Gastroesophageal sphincter (tissue), 4 donors: ENCODE data around the gene RHD. TPM values are rescaled to one million over a fixed set of nuclear protein-coding genes. Genes with fewer than 3 reads are reported as not detected.

Experiments
- ATAC-seq: fragments of 150-250 bp; one replicate; pipeline ENCODE4 v1.9.1; 2016; ENCODE audit warnings: mild to moderate bottlenecking, moderate library complexity
- H3K27ac ChIP-seq, 4 donors: fragments of 200-600 bp; sonication (generic) in 3 of 4; 1 replicate in 3 of 4; 2 replicates in 1 of 4; pipeline ENCODE4 v1.5.1; 2016 to 2019
- H3K27me3 ChIP-seq: fragments of 200-600 bp; sonication (generic); one replicate; pipeline ENCODE4 v1.5.1; 2019
- H3K36me3 ChIP-seq, 2 donors: fragments of 200-600 bp; sonication (generic); one replicate each; pipeline ENCODE4 v1.5.1; 2019; ENCODE audit warnings: control low read depth in 1 of 2
- H3K4me1 ChIP-seq, 3 donors: fragments of 200-600 bp; sonication (generic); 1 replicate in 2 of 3; 2 replicates in 1 of 3; pipeline ENCODE4 v1.5.1; 2016 to 2019; ENCODE audit warnings: control low read depth in 2 of 3
- H3K4me3 ChIP-seq, 2 donors: fragments of 200-600 bp; sonication (generic); one replicate each; pipeline ENCODE4 v1.5.1; 2019; ENCODE audit warnings: mild to moderate bottlenecking in 1 of 2, moderate library complexity in 1 of 2
- H3K9me3 ChIP-seq, 3 donors: fragments of 200-600 bp; sonication (generic); one replicate each; pipeline ENCODE4 v1.5.1; 2017 to 2019; ENCODE audit warnings: control low read depth in 2 of 3
- EP300 ChIP-seq: sonication (generic); formaldehyde crosslinking; IDR thresholded peaks from one replicate; pipeline ENCODE4 v1.6.1; 2017; ENCODE audit warnings: antibody characterized with exemption, mild to moderate bottlenecking
- POLR2A ChIP-seq, 2 donors: fragments of 450-650 bp; IDR thresholded peaks; one replicate each; pipeline ENCODE4 v1.6.1; 2017; ENCODE audit warnings: antibody characterized with exemption in 2 of 2, mild to moderate bottlenecking in 2 of 2, moderate library complexity in 1 of 2
- POLR2AphosphoS5 ChIP-seq: sonication (generic); formaldehyde crosslinking; IDR thresholded peaks from one replicate; pipeline ENCODE4 v1.6.1; 2017; ENCODE audit warnings: antibody characterized with exemption
- WGBS, 2 donors: methylation state at CpG; one replicate each; pipeline ENCODE4 v1.1.5; 2018; ENCODE audit warnings: low coverage in 1 of 2; 5-methylcytosine and 5-hydroxymethylcytosine counted together
- total RNA-seq, 4 donors: library from RNA; depleted of rRNA; stranded (reverse); fragments of >200 nt; gene quantifications; one replicate each; pipeline ENCODE4 v1.1.0, GENCODE V29; 2016
- TF ChIP-seq, protein P1 (sequence below), 4 experiments: fragments of 200-600 bp in 2 of 4; fragments of 450-650 bp in 2 of 4; sonication (generic) in 1 of 4; IDR thresholded peaks; one replicate each; pipeline ENCODE4 v1.5.1; 2017 to 2019; ENCODE audit warnings: antibody characterized with exemption in 4 of 4, mild to moderate bottlenecking in 2 of 4, moderate library complexity in 2 of 4

Gene RHD
- total RNA-seq, 4 donors from 2014 or later: not detected

DNA sequence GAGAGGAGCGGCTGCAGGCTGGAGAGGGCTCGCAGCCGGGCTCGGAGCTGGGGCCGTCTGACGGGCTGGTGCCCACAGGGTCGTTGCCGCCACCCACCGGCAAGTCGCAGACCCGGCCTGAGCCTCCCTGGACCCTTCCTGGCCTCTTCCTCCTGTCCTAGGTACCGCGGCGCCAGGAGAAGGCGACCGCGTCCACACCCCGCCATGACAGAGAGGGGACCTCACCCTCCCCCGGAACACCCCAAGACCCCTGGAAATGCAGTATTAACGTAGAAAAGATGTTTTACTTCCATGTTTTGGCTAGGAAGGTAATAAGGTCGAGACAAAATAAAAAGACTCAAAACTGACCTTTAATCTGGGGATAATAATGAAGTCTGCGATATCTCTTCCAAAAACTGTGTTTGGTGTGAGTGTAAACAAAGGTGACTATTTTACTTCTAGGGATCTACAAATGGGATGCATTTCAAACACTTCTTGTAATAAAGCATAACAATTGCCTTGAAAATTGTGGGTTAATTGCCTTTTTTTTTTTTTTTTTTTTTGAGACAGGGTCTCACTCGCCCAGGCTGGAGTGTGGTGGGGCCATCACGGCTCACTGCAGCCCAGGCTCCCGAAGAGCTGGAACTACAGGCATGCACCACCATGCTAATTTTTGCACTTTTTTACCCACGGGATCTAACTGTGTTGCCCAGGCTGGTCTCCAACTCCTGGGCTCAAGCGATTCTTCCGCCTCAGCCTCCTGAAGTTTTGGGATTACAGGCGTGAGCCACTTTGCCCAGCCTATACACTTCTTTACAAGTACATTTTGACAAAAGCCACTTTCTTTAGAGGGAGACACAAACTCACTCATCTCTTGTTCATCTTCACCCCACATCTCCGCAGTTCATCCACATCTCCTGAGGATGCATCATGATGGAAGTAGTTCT is 24.2 kb upstream of the RHD start:
- Histone ChIP-seq H3K9me3 (no peaks in the 10 kb centered on the region), H3K4me1 (peaks cover 4 to 40% (median 13%) of the 10 kb centered on the region in 3 donors), H3K4me3 (peak overlapping the region; percentile 90 to 95), H3K36me3 (peaks cover 0 to 27% of the 10 kb centered on the region in 2 donors), H3K27ac (peak overlapping the region; percentile 97 to 100 (median 100)), H3K27me3 (no peaks in the 10 kb centered on the region)
- no peak for ATAC-seq
- 39 to 47% methylated on average over 8 to 13 of the region's 30 CpGs for WGBS, 2 donors
- no peak for TF ChIP-seq POLR2A (IDR thresholded peaks at IDR 0.05)
- TF ChIP-seq, protein P1, sequence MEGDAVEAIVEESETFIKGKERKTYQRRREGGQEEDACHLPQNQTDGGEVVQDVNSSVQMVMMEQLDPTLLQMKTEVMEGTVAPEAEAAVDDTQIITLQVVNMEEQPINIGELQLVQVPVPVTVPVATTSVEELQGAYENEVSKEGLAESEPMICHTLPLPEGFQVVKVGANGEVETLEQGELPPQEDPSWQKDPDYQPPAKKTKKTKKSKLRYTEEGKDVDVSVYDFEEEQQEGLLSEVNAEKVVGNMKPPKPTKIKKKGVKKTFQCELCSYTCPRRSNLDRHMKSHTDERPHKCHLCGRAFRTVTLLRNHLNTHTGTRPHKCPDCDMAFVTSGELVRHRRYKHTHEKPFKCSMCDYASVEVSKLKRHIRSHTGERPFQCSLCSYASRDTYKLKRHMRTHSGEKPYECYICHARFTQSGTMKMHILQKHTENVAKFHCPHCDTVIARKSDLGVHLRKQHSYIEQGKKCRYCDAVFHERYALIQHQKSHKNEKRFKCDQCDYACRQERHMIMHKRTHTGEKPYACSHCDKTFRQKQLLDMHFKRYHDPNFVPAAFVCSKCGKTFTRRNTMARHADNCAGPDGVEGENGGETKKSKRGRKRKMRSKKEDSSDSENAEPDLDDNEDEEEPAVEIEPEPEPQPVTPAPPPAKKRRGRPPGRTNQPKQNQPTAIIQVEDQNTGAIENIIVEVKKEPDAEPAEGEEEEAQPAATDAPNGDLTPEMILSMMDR (IDR thresholded peaks at IDR 0.05): peak in 1 of 4 experiments; percentile 14

- H3K36me3 ChIP-seq: no peaks in the 10 kb centered on the region
- H3K9me3 ChIP-seq: no peaks in the 10 kb centered on the region
- no peak for ATAC-seq
- no peak overlapping the region for H3K27ac ChIP-seq
- H3K4me3 ChIP-seq: no peak overlapping the region
- TF ChIP-seq POLR2AphosphoS5 (no peak), POLR2A (IDR thresholded peaks at IDR 0.05) (no peak), EP300 (no peak)
- TF ChIP-seq, protein P1 (IDR thresholded peaks at IDR 0.05): no peak
- no peaks in the 10 kb centered on the region for H3K27me3 ChIP-seq
- no peaks in the 10 kb centered on the region for H3K4me1 ChIP-seq
- 69 to 95% methylated on average over 2 of the region's 2 CpGs for WGBS, 2 donors
These were observed 18.4 kb upstream of the RHD start for GRCh38 chr1:25253911-25254310.

DNA sequence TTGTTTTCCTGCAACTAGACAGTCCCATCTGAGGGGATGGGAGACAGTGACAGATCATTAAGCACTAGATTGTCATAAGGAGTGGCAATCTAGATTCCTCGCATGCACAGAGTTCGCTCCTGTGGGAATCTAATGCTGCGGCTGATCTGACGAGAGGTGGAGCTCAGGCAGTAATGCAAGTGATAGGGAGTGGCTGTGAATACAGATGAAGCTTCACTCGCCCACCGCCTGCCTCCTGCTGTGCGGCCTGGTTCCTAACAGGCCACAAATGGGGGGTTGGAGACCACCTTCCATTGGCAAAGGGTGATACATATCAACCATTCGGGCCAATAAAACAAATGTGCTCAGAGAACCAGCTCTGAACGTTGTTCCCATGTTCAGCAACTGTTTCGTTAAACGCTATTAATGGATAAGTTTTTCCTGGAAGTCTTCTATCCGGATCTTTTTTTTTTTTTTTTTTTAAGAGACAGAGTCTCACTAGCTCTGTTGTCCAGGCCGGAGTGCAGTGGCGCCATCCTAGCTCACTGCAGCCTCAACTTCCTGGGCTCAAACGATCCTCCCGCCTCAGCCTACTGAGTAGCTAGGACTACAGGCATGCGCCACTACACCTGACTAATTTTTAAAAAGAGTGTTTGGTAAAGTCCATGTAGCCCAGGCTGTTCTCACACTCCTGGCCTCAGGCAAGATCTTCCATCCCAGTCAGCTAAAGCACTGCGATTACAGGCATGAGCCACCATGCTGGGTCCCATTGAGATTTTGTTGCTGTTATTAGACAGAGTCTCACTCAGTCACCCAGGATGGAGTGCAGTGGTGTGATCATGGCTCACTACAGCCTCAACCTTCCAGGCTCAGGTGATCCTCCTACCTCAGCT is 16.4 kb upstream of the RHD start:
- no peak for TF ChIP-seq POLR2A (IDR thresholded peaks at IDR 0.05)
- TF ChIP-seq EP300: no peak
- TF ChIP-seq POLR2AphosphoS5: no peak
- TF ChIP-seq, protein P1 (IDR thresholded peaks at IDR 0.05): no peak
- no peak for ATAC-seq
- 76 to 92% methylated on average over 10 to 13 of the region's 18 CpGs for WGBS, 2 donors

GRCh38 chr1:25256578-25256965 is 15.7 kb upstream of the RHD start:
- ATAC-seq: no peak

More for the DNA sequence above, 16.4 kb upstream of the RHD start:
- Histone ChIP-seq H3K36me3 (no peaks in the 10 kb centered on the region), H3K27me3 (no peaks in the 10 kb centered on the region), H3K4me1 (no peaks in the 10 kb centered on the region), H3K9me3 (no peaks in the 10 kb centered on the region), H3K27ac (no peak overlapping the region), H3K4me3 (no peak overlapping the region)

More at GRCh38 chr1:25256578-25256965, 15.7 kb upstream of the RHD start:
- H3K4me3 ChIP-seq: no peak overlapping the region
- TF ChIP-seq POLR2AphosphoS5: no peak
- TF ChIP-seq EP300: no peak
- TF ChIP-seq POLR2A (IDR thresholded peaks at IDR 0.05): no peak
- TF ChIP-seq, protein P1 (IDR thresholded peaks at IDR 0.05): no peak
- H3K9me3 ChIP-seq: no peaks in the 10 kb centered on the region
- no peaks in the 10 kb centered on the region for H3K36me3 ChIP-seq
- WGBS, 2 donors: 88 to 100% methylated on average over 1 to 5 of the region's 5 CpGs
- no peaks in the 10 kb centered on the region for H3K27me3 ChIP-seq
- H3K4me1 ChIP-seq: no peaks in the 10 kb centered on the region
- no peak overlapping the region for H3K27ac ChIP-seq
